ENCODE data around the gene SMC1B. TPM values are rescaled to one million over a fixed set of nuclear protein-coding genes. Genes with fewer than 3 reads are reported as not detected.
A peak's percentile ranks its signal among the peaks of the same experiment; 100 is the strongest.

Gene SMC1B
- total RNA-seq, 4 donors from 2014 or later: not detected

DNA sequence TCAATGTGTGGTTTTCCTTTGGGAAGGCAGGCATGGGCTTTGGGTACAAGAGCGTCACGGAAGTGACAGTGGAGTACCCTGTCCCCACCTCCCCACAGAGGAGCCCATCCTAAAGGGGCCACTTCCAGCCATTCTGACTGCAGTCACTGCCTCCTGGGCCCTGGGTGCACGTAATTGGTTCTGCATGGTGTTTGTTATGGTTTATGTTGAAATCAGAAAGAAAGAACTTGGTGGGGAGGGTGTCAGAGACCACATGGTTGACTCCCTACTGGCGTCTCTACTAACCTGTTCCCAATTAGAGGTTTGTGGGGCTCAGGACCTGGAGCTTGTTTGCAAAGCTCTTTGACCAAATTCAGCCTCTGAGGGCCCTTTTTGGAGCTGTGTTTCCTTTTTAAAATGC, 40.9 kb upstream of the SMC1B start:
- 20 to 62% methylated on average over 1 to 4 of the region's 4 CpGs for WGBS, 2 donors (ENCODE audit: low coverage in 1 of 2)
- Histone ChIP-seq H3K9me3 (no peaks in the 10 kb centered on the region), H3K4me3 (no peak overlapping the region), H3K27ac (no peak overlapping the region), H3K36me3 (no peaks in the 10 kb centered on the region), H3K27me3 (no peaks in the 10 kb centered on the region), H3K4me1 (peaks cover 0 to 5% (median 0%) of the 10 kb centered on the region in 4 donors)
- DNase-seq: no peak
- intact Hi-C loops (cut with DNase I; ENCODE audit: low total_unique reads) (no loop called here), in situ Hi-C loops (cut with MboI; ENCODE audit: low pct_ligation_motif_present in 1 of 4, low pct_unique_long_range_greater_than_20kb in 1 of 4, low sequenced_read_pairs in 3 of 4) (no loop called here)
- TF ChIP-seq EP300 (IDR thresholded peaks at IDR 0.05; ENCODE audit: low read depth): no peak
- no peak for TF ChIP-seq POLR2AphosphoS5 (IDR thresholded peaks at IDR 0.05)
- no peak for TF ChIP-seq POLR2A (IDR thresholded peaks at IDR 0.05)

GRCh38 chr22:45453764-45454163, 40.4 kb upstream of the SMC1B start:
- Histone ChIP-seq H3K4me3 (no peak overlapping the region), H3K36me3 (no peaks in the 10 kb centered on the region), H3K27me3 (no peaks in the 10 kb centered on the region), H3K4me1 (peaks cover 0 to 5% (median 0%) of the 10 kb centered on the region in 4 donors), H3K9me3 (no peaks in the 10 kb centered on the region), H3K27ac (no peak overlapping the region)
- in situ Hi-C loops (cut with MboI; ENCODE audit: low pct_ligation_motif_present in 1 of 4, low pct_unique_long_range_greater_than_20kb in 1 of 4, low sequenced_read_pairs in 3 of 4): no loop called here
- TF ChIP-seq EP300 (IDR thresholded peaks at IDR 0.05; ENCODE audit: low read depth) (no peak), POLR2A (IDR thresholded peaks at IDR 0.05) (no peak), POLR2AphosphoS5 (IDR thresholded peaks at IDR 0.05) (no peak)
- TF ChIP-seq, protein P1, sequence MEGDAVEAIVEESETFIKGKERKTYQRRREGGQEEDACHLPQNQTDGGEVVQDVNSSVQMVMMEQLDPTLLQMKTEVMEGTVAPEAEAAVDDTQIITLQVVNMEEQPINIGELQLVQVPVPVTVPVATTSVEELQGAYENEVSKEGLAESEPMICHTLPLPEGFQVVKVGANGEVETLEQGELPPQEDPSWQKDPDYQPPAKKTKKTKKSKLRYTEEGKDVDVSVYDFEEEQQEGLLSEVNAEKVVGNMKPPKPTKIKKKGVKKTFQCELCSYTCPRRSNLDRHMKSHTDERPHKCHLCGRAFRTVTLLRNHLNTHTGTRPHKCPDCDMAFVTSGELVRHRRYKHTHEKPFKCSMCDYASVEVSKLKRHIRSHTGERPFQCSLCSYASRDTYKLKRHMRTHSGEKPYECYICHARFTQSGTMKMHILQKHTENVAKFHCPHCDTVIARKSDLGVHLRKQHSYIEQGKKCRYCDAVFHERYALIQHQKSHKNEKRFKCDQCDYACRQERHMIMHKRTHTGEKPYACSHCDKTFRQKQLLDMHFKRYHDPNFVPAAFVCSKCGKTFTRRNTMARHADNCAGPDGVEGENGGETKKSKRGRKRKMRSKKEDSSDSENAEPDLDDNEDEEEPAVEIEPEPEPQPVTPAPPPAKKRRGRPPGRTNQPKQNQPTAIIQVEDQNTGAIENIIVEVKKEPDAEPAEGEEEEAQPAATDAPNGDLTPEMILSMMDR (IDR thresholded peaks at IDR 0.05): no peak
- WGBS, 2 donors (ENCODE audit: low coverage in 1 of 2): 83% methylated on average over 3 to 6 of the region's 6 CpGs
- intact Hi-C loops (cut with DNase I; ENCODE audit: low total_unique reads): no loop called here
- no peak for DNase-seq

GRCh38 chr22:45452565-45453379, 39.4 kb upstream of the SMC1B start:
- H3K27ac ChIP-seq: peak overlapping the region; percentile 4 to 71 (median 64)
- H3K4me1 ChIP-seq: peaks cover 0 to 5% (median 0%) of the 10 kb centered on the region in 4 donors
- no peaks in the 10 kb centered on the region for H3K27me3 ChIP-seq
- in situ Hi-C loops (cut with MboI; ENCODE audit: low pct_ligation_motif_present in 1 of 4, low pct_unique_long_range_greater_than_20kb in 1 of 4, low sequenced_read_pairs in 3 of 4): no loop called here
- intact Hi-C loops (cut with DNase I; ENCODE audit: low total_unique reads): no loop called here
- H3K36me3 ChIP-seq: no peaks in the 10 kb centered on the region
- WGBS, 2 donors (ENCODE audit: low coverage in 1 of 2): 58 to 60% methylated on average over 1 to 8 of the region's 8 CpGs
- TF ChIP-seq POLR2AphosphoS5 (IDR thresholded peaks at IDR 0.05) (no peak), EP300 (IDR thresholded peaks at IDR 0.05; ENCODE audit: low read depth) (no peak), POLR2A (IDR thresholded peaks at IDR 0.05) (no peak)
- H3K4me3 ChIP-seq: no peak overlapping the region
- no peaks in the 10 kb centered on the region for H3K9me3 ChIP-seq
- DNase-seq: no peak

DNA sequence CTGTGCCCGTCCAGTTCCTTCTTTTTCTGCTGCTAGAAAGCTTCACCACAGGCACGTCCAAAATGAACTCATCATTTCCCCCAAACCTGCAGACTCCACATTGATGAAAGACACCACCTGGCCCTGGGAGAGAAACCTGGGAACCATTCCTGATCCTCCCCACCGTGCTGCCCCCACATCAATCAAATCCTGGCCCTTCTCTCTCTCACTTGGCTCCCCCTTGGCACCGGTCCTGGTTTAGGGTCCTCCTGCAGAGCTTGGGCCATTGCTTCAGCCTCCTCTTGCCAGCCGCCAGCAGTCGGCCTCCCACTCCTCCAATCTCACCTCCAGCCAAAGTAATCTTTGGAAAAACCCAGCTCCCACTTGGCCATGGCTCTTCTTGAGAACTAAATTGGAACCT, 38.6 kb upstream of the SMC1B start:
- intact Hi-C loops (cut with DNase I; ENCODE audit: low total_unique reads) (no loop called here), in situ Hi-C loops (cut with MboI; ENCODE audit: low pct_ligation_motif_present in 1 of 4, low pct_unique_long_range_greater_than_20kb in 1 of 4, low sequenced_read_pairs in 3 of 4) (no loop called here)
- no peaks in the 10 kb centered on the region for H3K27me3 ChIP-seq
- no peak overlapping the region for H3K4me3 ChIP-seq
- WGBS, 2 donors (ENCODE audit: low coverage in 1 of 2): 74 to 78% methylated on average over 6 of the region's 6 CpGs
- no peaks in the 10 kb centered on the region for H3K9me3 ChIP-seq
- H3K4me1 ChIP-seq: peaks cover 0 to 5% (median 0%) of the 10 kb centered on the region in 4 donors
- DNase-seq: no peak
- no peaks in the 10 kb centered on the region for H3K36me3 ChIP-seq
- TF ChIP-seq POLR2AphosphoS5 (IDR thresholded peaks at IDR 0.05): no peak
- no peak for TF ChIP-seq EP300 (IDR thresholded peaks at IDR 0.05; ENCODE audit: low read depth)
- TF ChIP-seq, protein P1 (IDR thresholded peaks at IDR 0.05): no peak
- TF ChIP-seq POLR2A (IDR thresholded peaks at IDR 0.05): no peak
- peak overlapping the region; percentile 54 to 71 (median 64) for H3K27ac ChIP-seq

- Histone ChIP-seq H3K27me3 (no peaks in the 10 kb centered on the region), H3K36me3 (no peaks in the 10 kb centered on the region), H3K9me3 (no peaks in the 10 kb centered on the region), H3K4me1 (peaks cover 0 to 5% (median 0%) of the 10 kb centered on the region in 4 donors), H3K4me3 (no peak overlapping the region), H3K27ac (peak overlapping the region; percentile 54 to 78 (median 64))
- WGBS, 2 donors (ENCODE audit: low coverage in 1 of 2): 61 to 67% methylated on average over 5 to 12 of the region's 12 CpGs
- in situ Hi-C loops (cut with MboI; ENCODE audit: low pct_ligation_motif_present in 1 of 4, low pct_unique_long_range_greater_than_20kb in 1 of 4, low sequenced_read_pairs in 3 of 4): no loop called here
- DNase-seq: no peak
- TF ChIP-seq POLR2A (IDR thresholded peaks at IDR 0.05) (no peak), EP300 (IDR thresholded peaks at IDR 0.05; ENCODE audit: low read depth) (no peak), POLR2AphosphoS5 (IDR thresholded peaks at IDR 0.05) (peak; percentile 37 to 79 (median 50))
- TF ChIP-seq, protein P1 (IDR thresholded peaks at IDR 0.05): no peak
- intact Hi-C loops (cut with DNase I; ENCODE audit: low total_unique reads): no loop called here
Observed at GRCh38 chr22:45450921-45451651, 37.7 kb upstream of the SMC1B start.

Measured in transverse colon (tissue), 4 donors.